ENCODE data around the gene LRP1-AS.

GRCh38 chr12:57129889-57130288 is 17.5 kb downstream of the LRP1-AS start:
- TF ChIP-seq CTCF (conservative IDR thresholded peaks at IDR 0.05; ENCODE audit: low read depth, low read length), result no peak
- no peak for TF ChIP-seq EZH2phosphoT487 (IDR thresholded peaks at IDR 0.05; ENCODE audit: borderline replicate concordance, low read length)
- no peak for TF ChIP-seq EZH2 (IDR thresholded peaks at IDR 0.05; ENCODE audit: low read length, unreplicated experiment)
